H1 (cell line): ENCODE results near the gene PLCL2.

ENCODE experiments used
- BRCA1 ChIP-seq: IDR thresholded peaks from 2 replicates; pipeline ENCODE4 v1.6.1; 2012; ENCODE audit warnings: low read depth, low read length, improper control_type of control experiment
- CREB1 ChIP-seq: IDR thresholded peaks from 2 replicates; pipeline ENCODE4 v1.6.1; 2012; ENCODE audit warnings: inconsistent platforms
- EZH2 ChIP-seq: fragments of 200-600 bp; sonication (generic); IDR thresholded peaks from 2 replicates; pipeline ENCODE4 v1.7.1; 2012; ENCODE audit warnings: low read depth, mild to moderate bottlenecking, moderate library complexity, low read length, inconsistent platforms; ENCODE audit not compliant: severe bottlenecking
- KDM1A ChIP-seq: fragments of 200-600, 300-600 bp; sonication (generic); IDR thresholded peaks from 2 replicates; pipeline ENCODE4 v1.7.1; 2016; ENCODE audit warnings: mild to moderate bottlenecking, low read length, borderline replicate concordance
- POLR2A ChIP-seq, 2 experiments: IDR thresholded peaks; 1 replicate in 1 of 2; 2 replicates in 1 of 2; pipeline ENCODE4 v1.6.1; 2011; ENCODE audit warnings: low read depth in 2 of 2, low read length in 2 of 2, mild to moderate bottlenecking in 2 of 2; ENCODE audit errors: control extremely low read depth in 1 of 2
- POLR2AphosphoS5 ChIP-seq: IDR thresholded peaks from 2 replicates; pipeline ENCODE4 v1.6.1; 2011; ENCODE audit warnings: low read depth, low read length
- RXRA ChIP-seq: IDR thresholded peaks from 2 replicates; pipeline ENCODE4 v1.6.1; 2011; ENCODE audit warnings: low read depth, mild to moderate bottlenecking, low read length, moderate library complexity; ENCODE audit not compliant: insufficient read depth
- SP1 ChIP-seq: IDR thresholded peaks from 2 replicates; pipeline ENCODE4 v1.6.1; 2011; ENCODE audit warnings: low read depth, low read length
- SUZ12 ChIP-seq: fragments of 200-600 bp; sonication (generic); IDR thresholded peaks from 2 replicates; pipeline ENCODE4 v1.6.1; 2012; ENCODE audit warnings: mild to moderate bottlenecking, inconsistent platforms, low read length, moderate library complexity, mixed read lengths
- TCF12 ChIP-seq: IDR thresholded peaks from 2 replicates; pipeline ENCODE4 v1.6.1; 2011; ENCODE audit warnings: low read depth, mild to moderate bottlenecking, low read length
- ZNF274 ChIP-seq: IDR thresholded peaks from 2 replicates; pipeline ENCODE4 v1.7.0; 2012; ENCODE audit warnings: low read length, borderline replicate concordance; ENCODE audit errors: extremely low read depth
- TF ChIP-seq, protein P1 (sequence below), 3 experiments: IDR thresholded peaks; 1 replicate in 2 of 3; 2 replicates in 1 of 3; pipeline versions ENCODE4 v1.5.1 to v1.6.1; 2011; ENCODE audit warnings: low read length in 3 of 3, mild to moderate bottlenecking in 3 of 3, inconsistent platforms in 2 of 3, low read depth in 1 of 3, moderate library complexity in 1 of 3; ENCODE audit not compliant: insufficient read depth in 1 of 3; ENCODE audit errors: control extremely low read depth in 1 of 3

DNA sequence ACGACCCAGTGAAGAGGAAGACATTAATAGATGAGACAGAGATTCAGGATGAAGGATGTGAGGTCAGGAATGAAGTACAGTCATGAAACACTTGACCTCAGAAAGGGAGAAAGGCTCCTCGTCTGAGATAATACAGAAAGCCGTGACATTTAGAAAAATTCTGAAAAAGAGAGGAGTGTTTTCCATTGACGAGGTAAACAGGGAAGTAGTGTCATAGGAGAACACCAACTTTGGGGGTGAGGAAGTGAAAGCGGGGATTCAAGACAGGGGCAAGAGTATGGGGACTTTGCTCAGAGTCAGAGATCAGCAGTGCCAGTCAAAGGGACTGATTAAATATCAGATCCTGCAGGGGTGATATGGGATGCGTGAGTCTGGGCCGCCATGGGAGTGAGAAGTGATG lies 160.9 kb downstream of the PLCL2 start:
- TF ChIP-seq POLR2A (IDR thresholded peaks at IDR 0.05; ENCODE audit: control extremely low read depth in 1 of 2, low read depth in 2 of 2, low read length in 2 of 2) (no peak), POLR2AphosphoS5 (no peak), TCF12 (no peak), EZH2 (no peak), RXRA (no peak), BRCA1 (no peak), SUZ12 (no peak), CREB1 (no peak), SP1 (no peak), ZNF274 (no peak), KDM1A (no peak)
- TF ChIP-seq, protein P1, sequence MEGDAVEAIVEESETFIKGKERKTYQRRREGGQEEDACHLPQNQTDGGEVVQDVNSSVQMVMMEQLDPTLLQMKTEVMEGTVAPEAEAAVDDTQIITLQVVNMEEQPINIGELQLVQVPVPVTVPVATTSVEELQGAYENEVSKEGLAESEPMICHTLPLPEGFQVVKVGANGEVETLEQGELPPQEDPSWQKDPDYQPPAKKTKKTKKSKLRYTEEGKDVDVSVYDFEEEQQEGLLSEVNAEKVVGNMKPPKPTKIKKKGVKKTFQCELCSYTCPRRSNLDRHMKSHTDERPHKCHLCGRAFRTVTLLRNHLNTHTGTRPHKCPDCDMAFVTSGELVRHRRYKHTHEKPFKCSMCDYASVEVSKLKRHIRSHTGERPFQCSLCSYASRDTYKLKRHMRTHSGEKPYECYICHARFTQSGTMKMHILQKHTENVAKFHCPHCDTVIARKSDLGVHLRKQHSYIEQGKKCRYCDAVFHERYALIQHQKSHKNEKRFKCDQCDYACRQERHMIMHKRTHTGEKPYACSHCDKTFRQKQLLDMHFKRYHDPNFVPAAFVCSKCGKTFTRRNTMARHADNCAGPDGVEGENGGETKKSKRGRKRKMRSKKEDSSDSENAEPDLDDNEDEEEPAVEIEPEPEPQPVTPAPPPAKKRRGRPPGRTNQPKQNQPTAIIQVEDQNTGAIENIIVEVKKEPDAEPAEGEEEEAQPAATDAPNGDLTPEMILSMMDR (IDR thresholded peaks at IDR 0.05; ENCODE audit: control extremely low read depth in 1 of 3, insufficient read depth in 1 of 3, low read depth in 1 of 3, low read length in 3 of 3) = no peak
